ENCODE measurements around the gene IL4I1. TPM values are rescaled to one million over a fixed set of nuclear protein-coding genes. Genes with fewer than 3 reads are reported as not detected.

Gene IL4I1
- total RNA-seq, 1 experiment from 2014 or later, result 1.5 TPM

- DNase-seq (ENCODE audit: low read depth, low spot score) (no peak), ATAC-seq (peak; percentile 87)
- in situ Hi-C loops (cut with HindIII; ENCODE audit: low pct_unique_long_range_greater_than_20kb, low sequenced_read_pairs), result no loop called here
- Histone ChIP-seq H3K27ac (ENCODE audit: low read length) (peak overlapping the region; percentile 98), H3K36me3 (ENCODE audit: control insufficient read depth, insufficient read depth, low read length) (peaks cover 5% of the 10 kb centered on the region; the same call in 1 of the 2 replicates), H3K9me3 (ENCODE audit: control insufficient read depth, insufficient read depth, low read depth, low read length) (no peaks in the 10 kb centered on the region), H3K27me3 (ENCODE audit: control insufficient read depth, insufficient read depth, low read length) (no peaks in the 10 kb centered on the region), H3K4me3 (ENCODE audit: low read depth in 2 of 2, low read length in 2 of 2) (peak overlapping the region; percentile 89 to 92), H3K4me1 (ENCODE audit: control insufficient read depth, insufficient read depth, low read length) (peaks cover 16% of the 10 kb centered on the region)
- no TSS peak for BruUV-seq (replicated peaks)
- TF ChIP-seq, protein P1, sequence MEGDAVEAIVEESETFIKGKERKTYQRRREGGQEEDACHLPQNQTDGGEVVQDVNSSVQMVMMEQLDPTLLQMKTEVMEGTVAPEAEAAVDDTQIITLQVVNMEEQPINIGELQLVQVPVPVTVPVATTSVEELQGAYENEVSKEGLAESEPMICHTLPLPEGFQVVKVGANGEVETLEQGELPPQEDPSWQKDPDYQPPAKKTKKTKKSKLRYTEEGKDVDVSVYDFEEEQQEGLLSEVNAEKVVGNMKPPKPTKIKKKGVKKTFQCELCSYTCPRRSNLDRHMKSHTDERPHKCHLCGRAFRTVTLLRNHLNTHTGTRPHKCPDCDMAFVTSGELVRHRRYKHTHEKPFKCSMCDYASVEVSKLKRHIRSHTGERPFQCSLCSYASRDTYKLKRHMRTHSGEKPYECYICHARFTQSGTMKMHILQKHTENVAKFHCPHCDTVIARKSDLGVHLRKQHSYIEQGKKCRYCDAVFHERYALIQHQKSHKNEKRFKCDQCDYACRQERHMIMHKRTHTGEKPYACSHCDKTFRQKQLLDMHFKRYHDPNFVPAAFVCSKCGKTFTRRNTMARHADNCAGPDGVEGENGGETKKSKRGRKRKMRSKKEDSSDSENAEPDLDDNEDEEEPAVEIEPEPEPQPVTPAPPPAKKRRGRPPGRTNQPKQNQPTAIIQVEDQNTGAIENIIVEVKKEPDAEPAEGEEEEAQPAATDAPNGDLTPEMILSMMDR (IDR thresholded peaks at IDR 0.05), result no peak
- TF ChIP-seq SIN3A (IDR thresholded peaks at IDR 0.05; ENCODE audit: borderline replicate concordance, insufficient read depth, low read depth, low read length) (no peak), TCF7L2 (IDR thresholded peaks at IDR 0.05; ENCODE audit: low read depth, low read length) (no peak), POLR2AphosphoS5 (IDR thresholded peaks at IDR 0.05; ENCODE audit: low read depth, low read length) (no peak)
- TF ChIP-seq, protein P2, sequence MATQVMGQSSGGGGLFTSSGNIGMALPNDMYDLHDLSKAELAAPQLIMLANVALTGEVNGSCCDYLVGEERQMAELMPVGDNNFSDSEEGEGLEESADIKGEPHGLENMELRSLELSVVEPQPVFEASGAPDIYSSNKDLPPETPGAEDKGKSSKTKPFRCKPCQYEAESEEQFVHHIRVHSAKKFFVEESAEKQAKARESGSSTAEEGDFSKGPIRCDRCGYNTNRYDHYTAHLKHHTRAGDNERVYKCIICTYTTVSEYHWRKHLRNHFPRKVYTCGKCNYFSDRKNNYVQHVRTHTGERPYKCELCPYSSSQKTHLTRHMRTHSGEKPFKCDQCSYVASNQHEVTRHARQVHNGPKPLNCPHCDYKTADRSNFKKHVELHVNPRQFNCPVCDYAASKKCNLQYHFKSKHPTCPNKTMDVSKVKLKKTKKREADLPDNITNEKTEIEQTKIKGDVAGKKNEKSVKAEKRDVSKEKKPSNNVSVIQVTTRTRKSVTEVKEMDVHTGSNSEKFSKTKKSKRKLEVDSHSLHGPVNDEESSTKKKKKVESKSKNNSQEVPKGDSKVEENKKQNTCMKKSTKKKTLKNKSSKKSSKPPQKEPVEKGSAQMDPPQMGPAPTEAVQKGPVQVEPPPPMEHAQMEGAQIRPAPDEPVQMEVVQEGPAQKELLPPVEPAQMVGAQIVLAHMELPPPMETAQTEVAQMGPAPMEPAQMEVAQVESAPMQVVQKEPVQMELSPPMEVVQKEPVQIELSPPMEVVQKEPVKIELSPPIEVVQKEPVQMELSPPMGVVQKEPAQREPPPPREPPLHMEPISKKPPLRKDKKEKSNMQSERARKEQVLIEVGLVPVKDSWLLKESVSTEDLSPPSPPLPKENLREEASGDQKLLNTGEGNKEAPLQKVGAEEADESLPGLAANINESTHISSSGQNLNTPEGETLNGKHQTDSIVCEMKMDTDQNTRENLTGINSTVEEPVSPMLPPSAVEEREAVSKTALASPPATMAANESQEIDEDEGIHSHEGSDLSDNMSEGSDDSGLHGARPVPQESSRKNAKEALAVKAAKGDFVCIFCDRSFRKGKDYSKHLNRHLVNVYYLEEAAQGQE (IDR thresholded peaks at IDR 0.05; ENCODE audit: insufficient read depth in 1 of 2, low read depth in 2 of 2, low read length in 1 of 2), result no peak
- intact Hi-C loops (cut with micrococcal nuclease; ENCODE audit: unreplicated experiment), result no loop called here
- CTCF ChIA-PET, result no interaction called here
- POLR2A ChIA-PET, result no interaction called here
Measured at GRCh38 chr19:49877879-49878743, 18.6 kb downstream of the IL4I1 start.

- BruUV-seq (replicated peaks), result no TSS peak
- peak; percentile 76 for ATAC-seq
- in situ Hi-C loops (cut with HindIII; ENCODE audit: low pct_unique_long_range_greater_than_20kb, low sequenced_read_pairs), result no loop called here
- DNase-seq (ENCODE audit: low read depth, low spot score), result peak; percentile 97
- intact Hi-C loops (cut with micrococcal nuclease; ENCODE audit: unreplicated experiment), result no loop called here
- H3K27ac ChIP-seq (ENCODE audit: low read length), result peak within 1 kb of the TSS; percentile 98
- POLR2A ChIA-PET, result no interaction called here
- H3K9me3 ChIP-seq (ENCODE audit: control insufficient read depth, insufficient read depth, low read depth, low read length), result no peaks in the 10 kb centered on the region
- CTCF ChIA-PET, result no interaction called here
- H3K36me3 ChIP-seq (ENCODE audit: control insufficient read depth, insufficient read depth, low read length), result peaks cover 5% of the 10 kb centered on the region; the same call in 1 of the 2 replicates
- TF ChIP-seq, protein P2 (IDR thresholded peaks at IDR 0.05; ENCODE audit: insufficient read depth in 1 of 2, low read depth in 2 of 2, low read length in 1 of 2), result no peak
- TF ChIP-seq SIN3A (IDR thresholded peaks at IDR 0.05; ENCODE audit: borderline replicate concordance, insufficient read depth, low read depth, low read length), result no peak
- TF ChIP-seq, protein P1 (IDR thresholded peaks at IDR 0.05), result no peak
- TF ChIP-seq POLR2AphosphoS5 (IDR thresholded peaks at IDR 0.05; ENCODE audit: low read depth, low read length), result no peak; the same call in 1 of the 2 replicates
- TF ChIP-seq TCF7L2 (IDR thresholded peaks at IDR 0.05; ENCODE audit: low read depth, low read length), result no peak; the same call in 1 of the 2 replicates
- peak within 1 kb of the TSS; percentile 89 to 93 for H3K4me3 ChIP-seq (ENCODE audit: low read depth in 2 of 2, low read length in 2 of 2)
- H3K27me3 ChIP-seq (ENCODE audit: control insufficient read depth, insufficient read depth, low read length), result no peaks in the 10 kb centered on the region
- H3K4me1 ChIP-seq (ENCODE audit: control insufficient read depth, insufficient read depth, low read length), result peaks cover 20% of the 10 kb centered on the region
Measured at GRCh38 chr19:49877020-49877878, 19.4 kb downstream of the IL4I1 start, which contains the start of the genes AKT1S1 and TBC1D17. TSS of gene AKT1S1 (minus strand) at chr19:49877355. CDS start at chr19:49873295, 4,060 bp downstream. TSS of gene TBC1D17 (plus strand) at chr19:49877702. CDS start at chr19:49877724, 22 bp downstream.

All from Panc1 (cell line).